NAMALWA (cell line): Measurements from ENCODE around the gene LRIG1.

Experiments used
- DNase-seq: peaks from one replicate; pipeline ENCODE4 v3.0.0-alpha.2; 2015; ENCODE audit warnings: low spot score

The LRIG1 gene

GRCh38 chr3:66467996-66468735 lies 32.7 kb downstream of the LRIG1 start:
- DNase-seq = no peak

GRCh38 chr3:66466606-66467270 lies 34.1 kb downstream of the LRIG1 start:
- no peak for DNase-seq

- DNase-seq = no peak
Observed at GRCh38 chr3:66465587-66465986, 35.2 kb downstream of the LRIG1 start.

DNA sequence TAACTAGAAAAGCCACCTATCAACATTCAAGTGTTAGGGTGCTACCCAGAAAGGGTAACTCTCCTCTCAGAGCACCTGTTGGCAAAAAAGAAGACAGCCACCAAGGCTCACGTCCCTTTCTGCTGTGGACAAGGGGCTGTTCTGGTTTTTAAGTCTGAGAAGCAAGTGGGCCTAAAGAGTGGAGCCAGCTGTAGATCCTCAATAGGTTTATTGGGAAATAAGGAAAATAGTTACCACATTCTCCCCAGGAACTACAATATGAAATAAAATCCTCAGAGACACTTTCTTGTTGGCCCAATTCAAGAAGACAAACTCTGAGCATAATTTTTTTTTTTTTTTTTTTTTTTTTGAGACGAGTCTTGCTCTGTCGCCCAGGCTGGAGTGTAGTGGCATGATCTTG lies 35.8 kb downstream of the LRIG1 start:
- DNase-seq = no peak

DNA sequence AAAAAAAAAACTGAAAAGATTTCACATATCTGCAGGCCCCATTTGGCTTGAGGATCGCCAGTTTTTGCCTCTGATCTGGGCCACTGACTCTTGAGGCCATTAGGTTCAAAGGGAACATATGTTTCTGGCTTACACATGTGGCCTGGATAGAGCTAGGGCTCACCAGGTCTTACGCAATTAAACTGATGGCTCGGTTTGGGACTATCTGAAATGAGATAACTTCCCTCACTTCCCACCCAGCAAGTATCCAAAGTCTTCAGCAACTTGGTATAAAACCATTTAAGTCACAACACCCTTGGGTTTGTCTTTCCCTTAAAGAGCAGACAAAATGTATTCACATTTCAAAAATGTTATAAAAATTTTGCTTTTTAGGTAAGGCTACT lies 36.3 kb downstream of the LRIG1 start:
- no peak for DNase-seq

DNA sequence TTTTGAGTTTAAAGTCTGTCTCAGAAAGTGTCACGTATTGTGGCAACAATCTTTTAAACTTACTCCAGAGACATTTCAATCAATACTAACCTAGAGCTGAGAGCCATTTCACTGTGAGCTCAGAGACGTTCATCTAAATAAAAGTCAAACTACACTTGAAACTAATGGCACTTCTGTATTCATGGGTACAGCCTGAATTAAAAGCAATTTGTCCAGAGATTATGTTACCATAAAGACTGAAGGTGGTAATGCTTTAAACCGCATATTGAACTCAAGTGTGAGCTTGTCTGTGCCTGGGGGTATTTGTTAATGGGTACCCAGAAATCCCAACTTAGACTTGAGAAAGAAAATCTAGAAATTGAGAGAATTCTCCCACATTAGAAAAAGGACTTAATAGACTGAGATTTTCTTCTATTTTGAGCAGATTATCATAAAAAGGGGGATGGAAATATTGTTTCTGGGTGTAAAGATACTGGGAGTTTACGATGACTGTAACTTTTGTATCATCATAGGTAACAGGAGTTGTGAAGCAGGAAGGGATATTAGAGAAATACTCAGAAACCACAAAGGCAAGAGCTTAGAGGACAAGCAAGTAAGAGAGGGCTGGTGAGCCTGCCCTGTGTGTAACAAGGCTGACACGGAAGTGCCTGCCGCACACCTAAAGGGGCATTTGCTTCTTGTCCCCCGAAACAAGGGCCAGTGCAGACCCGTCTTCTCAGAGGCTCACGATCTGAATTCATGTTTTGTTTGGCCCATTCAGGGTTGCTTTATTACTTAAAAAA lies 36.9 kb downstream of the LRIG1 start:
- no peak for DNase-seq

- DNase-seq = no peak
Observed at GRCh38 chr3:66463054-66463631, 37.7 kb downstream of the LRIG1 start.

- DNase-seq = no peak
Observed at GRCh38 chr3:66457252-66457651, 43.6 kb downstream of the LRIG1 start.

DNA sequence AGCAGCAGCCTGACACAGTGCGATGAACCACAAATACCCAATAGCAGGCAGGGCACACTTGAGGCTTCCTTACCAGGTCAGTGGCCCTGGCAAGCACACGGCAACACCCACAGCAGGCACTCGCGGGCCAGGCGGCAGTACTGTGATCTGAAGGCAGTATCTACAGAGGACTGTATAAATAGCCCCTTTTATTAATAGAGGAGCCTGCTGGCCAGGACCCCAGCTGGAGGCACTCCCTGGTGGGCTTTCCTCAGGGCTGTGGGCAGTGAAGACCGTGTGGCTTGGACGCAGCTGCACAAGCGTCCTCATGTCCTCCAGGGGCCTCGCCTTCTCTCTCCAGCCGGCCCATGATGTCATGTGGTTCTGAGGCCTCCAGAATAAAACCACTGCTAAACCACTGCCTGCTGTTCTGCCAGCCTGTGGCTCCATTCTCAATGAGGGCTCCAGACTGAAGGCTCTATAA lies 44.1 kb downstream of the LRIG1 start:
- DNase-seq = no peak

- DNase-seq = no peak
Observed at GRCh38 chr3:66454464-66454859, 46.4 kb downstream of the LRIG1 start.

- DNase-seq = no peak
Observed at GRCh38 chr3:66453651-66454463, 47.0 kb downstream of the LRIG1 start.

DNA sequence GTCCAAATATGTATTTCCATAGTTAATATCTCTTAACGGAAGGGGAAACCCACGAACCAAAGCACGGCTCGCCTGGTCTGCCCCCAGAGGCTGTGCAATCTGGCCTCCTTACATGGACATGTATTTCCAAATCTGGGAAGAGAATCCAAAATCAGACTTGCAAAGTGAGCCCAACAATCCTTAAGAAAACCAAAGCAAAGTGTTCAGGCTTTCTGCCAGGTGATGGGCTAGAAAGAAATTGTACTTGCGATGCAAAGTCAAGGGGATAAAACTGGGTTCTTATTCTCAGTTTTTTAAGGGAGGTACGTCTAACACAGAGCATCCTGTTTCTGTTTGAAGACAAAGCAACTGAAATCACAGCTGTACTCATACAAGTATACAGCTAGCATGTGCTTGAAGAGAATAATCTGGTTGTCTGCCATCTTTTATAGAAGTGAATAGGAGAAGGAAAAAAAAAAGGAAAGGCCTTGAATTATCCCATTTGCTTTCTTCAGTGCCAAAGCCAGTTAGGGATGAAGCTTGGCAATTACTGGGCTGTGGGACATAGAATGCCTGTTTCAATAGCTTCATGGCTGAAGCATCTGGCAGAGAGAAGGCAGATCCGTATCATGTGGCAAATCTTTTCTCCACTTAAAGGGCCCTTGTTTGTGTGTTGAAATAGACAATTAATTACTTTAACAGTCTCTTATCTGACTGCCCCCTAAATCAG lies 48.4 kb downstream of the LRIG1 start:
- DNase-seq = no peak

DNA sequence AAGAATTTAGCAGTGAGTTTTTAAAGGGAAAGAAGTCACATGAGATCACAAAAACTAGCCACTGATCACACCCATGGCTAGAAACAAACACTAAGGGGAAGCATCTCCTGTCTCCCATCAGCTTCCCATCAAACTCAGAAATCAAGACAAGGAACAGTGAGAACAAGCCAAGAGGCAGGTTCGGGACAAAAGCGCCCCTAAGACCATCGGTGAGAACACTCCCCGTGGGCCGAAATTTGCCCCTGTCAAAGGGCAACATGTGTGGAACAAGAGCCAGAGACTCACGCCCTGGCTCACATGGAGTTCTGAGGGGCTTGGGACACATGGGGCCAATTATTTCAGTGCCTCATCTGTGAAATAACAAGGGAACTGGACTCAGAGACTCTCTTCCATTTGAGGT lies 49.1 kb downstream of the LRIG1 start:
- no peak for DNase-seq

DNA sequence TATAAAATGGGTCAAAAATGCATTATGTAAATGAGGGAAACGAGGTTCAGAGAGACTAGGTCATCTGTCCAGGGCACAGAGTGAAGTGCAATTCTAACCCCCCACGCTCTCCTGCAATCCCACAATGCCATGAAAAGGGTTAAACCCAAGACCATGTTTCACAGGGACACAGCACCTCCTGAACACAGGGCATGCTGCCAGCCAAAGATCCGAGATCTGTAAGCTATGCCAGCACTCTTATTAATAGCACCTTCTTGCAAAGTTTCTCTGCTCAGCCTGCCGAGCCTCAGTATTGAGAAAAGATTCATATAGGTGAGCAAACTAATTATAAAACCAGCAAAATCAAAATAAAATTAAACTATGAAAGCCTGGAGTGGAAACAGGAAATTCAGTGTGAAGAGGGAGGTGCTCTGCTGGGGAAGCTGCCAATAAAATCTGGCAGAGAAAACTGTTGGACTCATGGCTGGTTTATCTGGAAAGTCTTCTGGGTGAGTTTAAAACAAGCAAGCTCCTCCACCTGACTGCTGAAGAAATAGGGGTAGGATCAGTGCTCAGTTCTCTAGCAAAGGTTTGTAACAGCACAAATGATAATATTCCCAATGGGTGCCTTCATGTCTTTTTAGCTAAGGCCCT lies 50.3 kb downstream of the LRIG1 start:
- no peak for DNase-seq

- no peak for DNase-seq
Observed at GRCh38 chr3:66449411-66449974, 51.3 kb downstream of the LRIG1 start.

GRCh38 chr3:66444146-66444644 lies 56.6 kb downstream of the LRIG1 start:
- no peak for DNase-seq

DNA sequence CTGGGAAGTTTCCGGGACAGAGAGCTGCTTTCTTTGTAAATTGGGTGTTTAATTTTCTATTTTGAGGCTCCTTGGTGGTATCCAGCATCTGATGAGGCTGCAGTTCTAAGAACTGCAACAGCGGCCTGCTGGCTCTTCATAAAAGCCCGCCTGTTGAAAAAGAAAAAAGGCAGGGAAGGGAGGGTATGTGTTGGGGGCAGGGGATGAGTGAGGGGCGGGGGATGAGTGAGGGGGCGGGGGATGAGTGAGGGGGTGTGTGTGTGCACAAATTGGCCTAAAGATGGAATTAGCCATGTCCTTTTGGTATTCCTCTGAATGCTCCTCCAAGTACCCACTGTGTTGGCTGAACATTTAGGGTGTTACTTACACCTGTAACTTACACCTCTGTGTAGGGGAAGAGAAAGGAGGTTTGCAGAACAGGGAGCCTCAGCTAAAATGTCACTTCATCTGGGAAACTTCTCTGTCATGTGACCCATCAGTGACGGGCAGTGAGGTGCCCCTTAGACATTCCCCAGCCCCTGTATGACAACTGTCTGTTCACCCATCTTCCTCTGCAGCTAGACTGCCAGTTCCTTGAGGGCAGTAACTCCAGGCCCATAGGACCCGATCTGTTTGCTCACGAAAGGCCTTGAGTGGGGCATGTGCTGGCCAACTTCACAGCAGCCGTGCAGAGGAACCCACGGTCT lies 57.6 kb downstream of the LRIG1 start:
- DNase-seq = no peak

- DNase-seq = no peak
Observed at GRCh38 chr3:66442254-66443117, 58.3 kb downstream of the LRIG1 start.
